Mucosa of descending colon (tissue), 3 donors: ENCODE results near the gene DNAJC3. TPM values are rescaled to one million over a fixed set of nuclear protein-coding genes. Genes with fewer than 3 reads are reported as not detected.
"Not testable (repeated sequence)": the region's sequence is repeated elsewhere in the genome, so short reads cannot be mapped to it uniquely, and the experiment has no call there.

Source experiments
- ATAC-seq: fragments of 200-7000 bp; cut with Tn5 transposase; one replicate; pipeline ENCODE4 v1.9.1; 2020; ENCODE audit warnings: mild to moderate bottlenecking, moderate library complexity
- DNase-seq, 3 donors: peaks; one replicate each; pipeline ENCODE4 v3.0.0-alpha.2; 2020
- H3K36me3 ChIP-seq: fragments of 200-600 bp; one replicate; pipeline ENCODE4 v1.8.0; 2021; ENCODE audit warnings: low read depth, mild to moderate bottlenecking
- H3K4me1 ChIP-seq: fragments of 200-600 bp; one replicate; pipeline ENCODE4 v1.8.0; 2021; ENCODE audit warnings: low read depth, mild to moderate bottlenecking
- H3K4me3 ChIP-seq: fragments of 200-600 bp; one replicate; pipeline ENCODE4 v1.8.0; 2021; ENCODE audit warnings: mild to moderate bottlenecking
- H3K9me3 ChIP-seq: fragments of 200-600 bp; one replicate; pipeline ENCODE4 v1.8.0; 2021; ENCODE audit warnings: mild to moderate bottlenecking
- CTCF ChIP-seq: fragments of 200-600 bp; IDR thresholded peaks from one replicate; pipeline ENCODE4 v1.8.0; 2022; ENCODE audit warnings: antibody characterized with exemption, mild to moderate bottlenecking
- intact Hi-C, 2 donors: fragments of 100-400 bp; cut with DNase I in 1 of 2; cut with micrococcal nuclease in 1 of 2; formaldehyde crosslinking; loops; one replicate each; pipeline versions ENCODE4 v1.11.0 to v1.11.1; 2022; cut with DNase I, micrococcal nuclease
- total RNA-seq, 3 donors: library from RNA; stranded (reverse); fragmentation: NEBNext Ultra II Directional in 2 of 3; extraction: Animal tissue kit (Norgen Biotek cat#: 25700) in 2 of 3; gene quantifications; one replicate each; pipeline versions ENCODE4 v1.2.1 to v1.2.4, GENCODE V29; 2021 to 2023
- donor health status: DM: no; HTN: no; CAD: no; lungs with moderate emphysema.
- donor health status: DM: no; HTN: no; CAD: no.
- donor health status: DM: no; HTN: yes; CAD: no.

Gene DNAJC3
- total RNA-seq, 3 donors from 2014 or later = 48.6 to 60.5 (median 55.2) TPM

- Histone ChIP-seq H3K4me1 (no peaks in the 10 kb centered on the region), H3K36me3 (no peaks in the 10 kb centered on the region), H3K4me3 (no peak overlapping the region), H3K9me3 (no peaks in the 10 kb centered on the region)
- intact Hi-C loops = no loop called here
- ATAC-seq = no peak
- no peak for TF ChIP-seq CTCF
- no peak for DNase-seq
These were observed 46.5 kb downstream of the DNAJC3 start for GRCh38 chr13:95723438-95723837.

- Histone ChIP-seq H3K4me1 (no peaks in the 10 kb centered on the region), H3K36me3 (no peaks in the 10 kb centered on the region), H3K4me3 (no peak overlapping the region), H3K9me3 (no peaks in the 10 kb centered on the region)
- intact Hi-C loops = no loop called here
- DNase-seq (no peak), ATAC-seq (no peak)
- no peak for TF ChIP-seq CTCF
These were observed 47.3 kb downstream of the DNAJC3 start for GRCh38 chr13:95724252-95724651.

GRCh38 chr13:95726876-95727275 lies 49.9 kb downstream of the DNAJC3 start:
- ATAC-seq = no peak
- Histone ChIP-seq H3K9me3 (no peaks in the 10 kb centered on the region), H3K4me1 (no peaks in the 10 kb centered on the region), H3K36me3 (no peaks in the 10 kb centered on the region), H3K4me3 (no peak overlapping the region)
- no peak for TF ChIP-seq CTCF
- DNase-seq = no peak
- intact Hi-C loops = no loop called here

- Histone ChIP-seq H3K4me1 (no peaks in the 10 kb centered on the region), H3K9me3 (peaks cover 17% of the 10 kb centered on the region), H3K36me3 (no peaks in the 10 kb centered on the region), H3K4me3 (no peak overlapping the region)
- intact Hi-C loops = no loop called here
- DNase-seq = no peak
- no peak for TF ChIP-seq CTCF
- ATAC-seq = no peak
These were observed 52.0 kb downstream of the DNAJC3 start for GRCh38 chr13:95728957-95729356.

- intact Hi-C loops = no loop called here
- Histone ChIP-seq H3K4me1 (no peaks in the 10 kb centered on the region), H3K36me3 (no peaks in the 10 kb centered on the region), H3K4me3 (no peak overlapping the region), H3K9me3 (peaks cover 24% of the 10 kb centered on the region)
- ATAC-seq (no peak), DNase-seq (no peak)
- TF ChIP-seq CTCF = no peak
These were observed 57.2 kb downstream of the DNAJC3 start for GRCh38 chr13:95734124-95734523.

- DNase-seq, H3K4me3 ChIP-seq, intact Hi-C loops, H3K4me1 ChIP-seq, ATAC-seq, H3K36me3 ChIP-seq, H3K9me3 ChIP-seq: not testable (repeated sequence)
These were observed 63.4 kb downstream of the DNAJC3 start for GRCh38 chr13:95740071-95740978.
